IMR-90 (cell line): ENCODE measurements around the gene SLAMF6. TPM values are rescaled to one million over a fixed set of nuclear protein-coding genes. Genes with fewer than 3 reads are reported as not detected.

Experiments
- ATAC-seq: fragments of 200-7000 bp; cut with Tn5 transposase; 2 replicates; pipeline ENCODE4 v1.9.1; 2020; ENCODE audit warnings: low read depth, mild to moderate bottlenecking, moderate library complexity
- BruUV-seq: library from RNA; stranded (reverse); fragments of 400-500 nt; replicated peaks from 2 replicates; lab custom pipeline; 2021; lab: Mats Ljungman, UMichigan
- CTCF ChIA-PET: fragments of 300-600 bp; formaldehyde crosslinking; extraction: SDS; loops from one replicate; lab custom pipeline; 2021; ENCODE audit warnings: antibody characterized with exemption; lab: Yijun Ruan, JAX
- POLR2A ChIA-PET: fragments of 300-600 bp; sonication (Branson Sonifier 250); formaldehyde crosslinking; loops from one replicate; lab custom pipeline; 2022; ENCODE audit warnings: antibody characterized with exemption; ENCODE audit not compliant: unreplicated experiment; lab: Charles Lee
- DNase-seq: peaks from one replicate; pipeline ENCODE4 v3.0.0; 2013
- H2AFZ ChIP-seq: replicated peaks from 2 replicates; pipeline ENCODE3; 2013; ENCODE audit warnings: low read length, mild to moderate bottlenecking; ENCODE audit not compliant: poor library complexity
- H2AK5ac ChIP-seq: 2 replicates; pipeline ENCODE4 v1.6.1; 2013; ENCODE audit warnings: low read depth, low read length, inconsistent platforms
- H2AK9ac ChIP-seq: replicated peaks from 2 replicates; pipeline ENCODE3; 2013; ENCODE audit warnings: mild to moderate bottlenecking, low read depth, low read length, moderate library complexity; ENCODE audit not compliant: poor library complexity
- H2BK120ac ChIP-seq: 2 replicates; pipeline ENCODE4 v1.6.1; 2013; ENCODE audit warnings: low read depth, low read length, inconsistent platforms
- H2BK15ac ChIP-seq: 3 replicates; pipeline ENCODE4 v1.6.1; 2013; ENCODE audit warnings: low read depth, low read length, inconsistent platforms
- H2BK20ac ChIP-seq: 2 replicates; pipeline ENCODE4 v1.6.1; 2013; ENCODE audit warnings: low read depth, mild to moderate bottlenecking, inconsistent platforms, low read length, moderate library complexity
- H2BK5ac ChIP-seq: 2 replicates; pipeline ENCODE4 v1.6.1; 2013; ENCODE audit warnings: mild to moderate bottlenecking, low read depth, low read length, inconsistent platforms; ENCODE audit not compliant: poor library complexity, severe bottlenecking
- H3K14ac ChIP-seq: replicated peaks from 2 replicates; pipeline ENCODE4 v1.6.1; 2013; ENCODE audit warnings: low read depth, low read length, inconsistent platforms
- H3K18ac ChIP-seq: 2 replicates; pipeline ENCODE4 v1.6.1; 2013; ENCODE audit warnings: low read depth, low read length, control low read depth
- H3K23ac ChIP-seq: 2 replicates; pipeline ENCODE4 v1.6.1; 2013; ENCODE audit warnings: low read depth, low read length, inconsistent platforms
- H3K27ac ChIP-seq: 2 replicates; pipeline ENCODE4 v1.5.1; 2013; ENCODE audit warnings: mild to moderate bottlenecking, control low read depth, low read length; ENCODE audit not compliant: insufficient read depth
- H3K27me3 ChIP-seq: 2 replicates; pipeline ENCODE4 v1.6.1; 2013; ENCODE audit warnings: low read length; ENCODE audit not compliant: control insufficient read depth, insufficient read depth
- H3K36me3 ChIP-seq: 2 replicates; pipeline ENCODE4 v1.6.1; 2013; ENCODE audit warnings: low read length, mixed read lengths; ENCODE audit not compliant: control insufficient read depth, insufficient read depth
- H3K4ac ChIP-seq: 2 replicates; pipeline ENCODE4 v1.6.1; 2013; ENCODE audit warnings: low read depth, low read length, inconsistent platforms
- H3K4me1 ChIP-seq: 2 replicates; pipeline ENCODE4 v1.6.1; 2013; ENCODE audit warnings: low read length, mixed read lengths; ENCODE audit not compliant: control insufficient read depth, insufficient read depth
- H3K4me2 ChIP-seq: 2 replicates; pipeline ENCODE4 v1.6.1; 2013; ENCODE audit warnings: low read depth, mild to moderate bottlenecking, control low read depth, low read length, moderate library complexity
- H3K4me3 ChIP-seq: 2 replicates; pipeline ENCODE4 v1.5.1; 2013; ENCODE audit warnings: low read depth, mild to moderate bottlenecking, control low read depth, low read length, moderate library complexity; ENCODE audit not compliant: insufficient read depth
- H3K56ac ChIP-seq: 2 replicates; pipeline ENCODE4 v1.6.1; 2013; ENCODE audit warnings: low read length, inconsistent platforms; ENCODE audit not compliant: insufficient read depth; ENCODE audit errors: extremely low read depth
- H3K79me1 ChIP-seq, 2 experiments: 2 replicates each; pipeline ENCODE4 v1.6.1; 2013; ENCODE audit warnings: low read length in 2 of 2, inconsistent platforms in 1 of 2, low read depth in 1 of 2
- H3K9ac ChIP-seq: 2 replicates; pipeline ENCODE4 v1.6.1; 2013; ENCODE audit warnings: low read depth, low read length, control low read depth
- H3K9me1 ChIP-seq: 2 replicates; pipeline ENCODE4 v1.6.1; 2013; ENCODE audit warnings: low read length, inconsistent platforms; ENCODE audit not compliant: insufficient read depth
- H3K9me3 ChIP-seq: 2 replicates; pipeline ENCODE4 v1.6.1; 2013; ENCODE audit warnings: low read length; ENCODE audit not compliant: control insufficient read depth, insufficient read depth
- H4K20me1 ChIP-seq: 2 replicates; pipeline ENCODE4 v1.6.1; 2013; ENCODE audit warnings: low read length, inconsistent platforms; ENCODE audit not compliant: insufficient read depth
- H4K5ac ChIP-seq: 2 replicates; pipeline ENCODE4 v1.6.1; 2013; ENCODE audit warnings: mild to moderate bottlenecking, low read depth, low read length, control low read depth
- H4K8ac ChIP-seq, 2 experiments: 2 replicates each; pipeline ENCODE4 v1.6.1; 2013; ENCODE audit warnings: low read depth in 2 of 2, low read length in 2 of 2, control low read depth in 1 of 2, inconsistent platforms in 1 of 2
- H4K91ac ChIP-seq: 2 replicates; pipeline ENCODE4 v1.6.1; 2013; ENCODE audit warnings: low read depth, low read length, inconsistent platforms; ENCODE audit not compliant: insufficient read depth
- MAZ ChIP-seq: IDR thresholded peaks from 2 replicates; pipeline ENCODE4 v1.6.1; 2012; ENCODE audit warnings: low read depth, mild to moderate bottlenecking, low read length, improper control_type of control experiment, moderate library complexity, borderline replicate concordance
- NFE2L2 ChIP-seq: fragments of 150-350 bp; IDR thresholded peaks from 2 replicates; pipeline ENCODE4 v1.6.1; 2016; ENCODE audit warnings: low read depth, mild to moderate bottlenecking, low read length
- RFX5 ChIP-seq: IDR thresholded peaks from 2 replicates; pipeline ENCODE4 v1.8.0; 2012; ENCODE audit warnings: low read depth, mild to moderate bottlenecking, low read length, moderate library complexity
- WGBS, 2 experiments: methylation state at CpG; one replicate each; pipeline versions ENCODE4 v1.1.5 to v1.1.7; 2013; ENCODE audit warnings: missing lambda C conversion rate in 2 of 2; ENCODE audit not compliant: insufficient read length in 1 of 2; ENCODE audit errors: extremely low coverage in 2 of 2; 5-methylcytosine and 5-hydroxymethylcytosine counted together
- dilution Hi-C: fragments of 300-500 bp; cut with HindIII; formaldehyde crosslinking; loops from one replicate; pipeline ENCODE4 v1.14.3; 2018; ENCODE audit warnings: low sequenced_read_pairs; ENCODE audit not compliant: unreplicated experiment
- in situ Hi-C: fragments of 300-500 bp; cut with MboI; formaldehyde crosslinking; loops from 3 replicates; pipeline ENCODE4 v1.14.3; 2019; ENCODE audit warnings: low sequenced_read_pairs, inconsistent platforms, mixed read lengths
- intact Hi-C: fragments of 100-400 bp; cut with micrococcal nuclease; formaldehyde crosslinking; loops from 2 replicates; pipeline ENCODE4 v1.10.0; 2022
- polyA plus RNA-seq, 3 experiments: library from polyadenylated mRNA; depleted of rRNA; stranded (reverse); fragments of >200 nt; gene quantifications; 2 replicates each; pipeline ENCODE4 v1.2.3, GENCODE V29; 2012; ENCODE audit warnings: low replicate concordance in 1 of 3
- total RNA-seq: library from RNA; depleted of rRNA; stranded (reverse); fragments of >200 nt; gene quantifications from 2 replicates; pipeline ENCODE4 v1.2.3, GENCODE V29; 2012

SLAMF6 gene
- total and polyA plus RNA-seq, 2 of the 4 experiments (the other 2 are of a cell fraction) = not detected

- DNase-seq = no peak
- Histone ChIP-seq H3K36me3 (no peaks in the 10 kb centered on the region), H3K4me1 (no peaks in the 10 kb centered on the region), H3K23ac (no peak overlapping the region), H3K56ac (no peak overlapping the region), H2BK120ac (no peak overlapping the region), H4K8ac (no peak overlapping the region), H4K5ac (no peak overlapping the region), H3K27ac (no peak overlapping the region), H2AFZ (no peak overlapping the region), H3K9ac (no peak overlapping the region), H3K18ac (no peak overlapping the region), H2BK20ac (no peak overlapping the region), H2AK5ac (no peak overlapping the region), H2BK5ac (no peak overlapping the region), H4K20me1 (no peaks in the 10 kb centered on the region), H2AK9ac (no peak overlapping the region), H3K79me1 (no peaks in the 10 kb centered on the region), H3K14ac (no peak overlapping the region), H3K9me3 (no peaks in the 10 kb centered on the region), H3K4ac (no peak overlapping the region), H3K9me1 (no peaks in the 10 kb centered on the region), H3K27me3 (no peaks in the 10 kb centered on the region), H3K4me2 (no peak overlapping the region), H3K4me3 (no peak overlapping the region), H2BK15ac (no peak overlapping the region), H4K91ac (no peak overlapping the region)
- no TSS peak for BruUV-seq
- WGBS, 2 experiments = no CpG with 5 or more reads among the region's 2 CpGs
- no peak for ATAC-seq
- in situ Hi-C loops = no loop called here
- intact Hi-C loops = no loop called here
- dilution Hi-C loops = no loop called here
- ChIA-PET CTCF (interaction anchor here (0.5 kb wide), 1 partner anchor 287 kb away, joined by 3 read pairs; no protein-coding TSS in a partner anchor), POLR2A (no interaction called here)
- no peak for TF ChIP-seq MAZ
- TF ChIP-seq NFE2L2 = no peak
- TF ChIP-seq RFX5 = no peak
These were observed 73.6 kb downstream of the SLAMF6 start for GRCh38 chr1:160449494-160449893.
